NCI-H69 (cell line): Measurements from ENCODE around the gene ERG.

Source experiments
- DNase-seq: peaks from one replicate; lab custom pipeline; 2025; lab: John Stamatoyannopoulos, UW

ERG gene

GRCh38 chr21:38389896-38390295 lies 108.4 kb downstream of the ERG start:
- DNase-seq, result no peak

DNA sequence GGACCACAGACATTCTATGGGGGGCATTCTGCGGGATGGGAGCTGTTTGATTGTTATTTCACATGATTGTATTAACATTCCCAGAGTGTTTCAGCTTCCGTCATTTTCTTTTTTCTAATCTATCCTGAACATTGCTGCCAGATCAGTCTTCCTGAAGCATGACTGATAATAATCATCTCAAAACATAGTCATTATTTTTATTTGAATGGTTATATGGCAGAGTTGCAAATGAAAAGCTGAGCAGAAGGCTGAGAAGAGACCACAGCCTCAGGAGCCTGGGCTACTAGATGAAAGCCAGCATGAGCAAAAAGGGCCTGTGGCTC lies 109.0 kb downstream of the ERG start:
- no peak for DNase-seq

DNA sequence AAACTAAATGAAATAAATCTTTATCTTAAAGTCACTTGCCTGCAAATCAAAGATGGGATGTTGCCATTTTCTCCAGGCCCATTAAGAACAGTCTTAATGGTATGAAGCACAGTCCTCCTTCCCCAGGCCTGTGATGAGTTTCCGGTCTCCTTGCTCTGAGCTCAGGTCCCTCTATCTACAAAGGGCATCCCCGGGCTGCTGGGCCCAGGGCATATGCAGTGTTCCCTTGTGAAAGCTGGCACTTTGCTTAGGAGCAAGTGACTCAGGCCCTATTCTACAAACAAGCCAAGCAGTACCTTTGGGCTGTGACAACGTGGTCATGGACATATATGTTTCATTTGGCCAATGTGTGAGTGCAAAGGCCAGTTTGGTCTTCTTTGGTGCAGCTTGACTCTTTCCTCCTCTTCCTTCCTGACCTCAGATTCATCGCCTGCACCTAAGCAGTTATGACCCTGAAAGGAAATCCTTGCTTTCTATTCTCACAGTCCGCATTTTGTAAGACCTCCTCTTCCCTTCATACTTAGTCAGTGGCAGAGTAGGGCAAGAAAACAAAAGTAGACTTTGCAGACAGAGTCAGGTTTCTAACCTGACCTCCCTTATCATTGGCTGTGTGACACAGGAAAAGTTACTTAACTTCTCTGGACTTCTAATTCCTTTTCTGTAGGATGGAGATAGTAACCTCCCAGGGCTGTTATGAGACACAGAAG lies 109.5 kb downstream of the ERG start:
- DNase-seq, result no peak

GRCh38 chr21:38388203-38388602 lies 110.1 kb downstream of the ERG start:
- no peak for DNase-seq

- DNase-seq, result no peak
Observed at GRCh38 chr21:38386967-38387366, 111.3 kb downstream of the ERG start.

GRCh38 chr21:38385427-38386175 lies 112.7 kb downstream of the ERG start:
- no peak for DNase-seq

GRCh38 chr21:38384675-38385426 lies 113.4 kb downstream of the ERG start:
- DNase-seq, result no peak

- no peak for DNase-seq
Observed at GRCh38 chr21:38384238-38384560, 114.1 kb downstream of the ERG start.

DNA sequence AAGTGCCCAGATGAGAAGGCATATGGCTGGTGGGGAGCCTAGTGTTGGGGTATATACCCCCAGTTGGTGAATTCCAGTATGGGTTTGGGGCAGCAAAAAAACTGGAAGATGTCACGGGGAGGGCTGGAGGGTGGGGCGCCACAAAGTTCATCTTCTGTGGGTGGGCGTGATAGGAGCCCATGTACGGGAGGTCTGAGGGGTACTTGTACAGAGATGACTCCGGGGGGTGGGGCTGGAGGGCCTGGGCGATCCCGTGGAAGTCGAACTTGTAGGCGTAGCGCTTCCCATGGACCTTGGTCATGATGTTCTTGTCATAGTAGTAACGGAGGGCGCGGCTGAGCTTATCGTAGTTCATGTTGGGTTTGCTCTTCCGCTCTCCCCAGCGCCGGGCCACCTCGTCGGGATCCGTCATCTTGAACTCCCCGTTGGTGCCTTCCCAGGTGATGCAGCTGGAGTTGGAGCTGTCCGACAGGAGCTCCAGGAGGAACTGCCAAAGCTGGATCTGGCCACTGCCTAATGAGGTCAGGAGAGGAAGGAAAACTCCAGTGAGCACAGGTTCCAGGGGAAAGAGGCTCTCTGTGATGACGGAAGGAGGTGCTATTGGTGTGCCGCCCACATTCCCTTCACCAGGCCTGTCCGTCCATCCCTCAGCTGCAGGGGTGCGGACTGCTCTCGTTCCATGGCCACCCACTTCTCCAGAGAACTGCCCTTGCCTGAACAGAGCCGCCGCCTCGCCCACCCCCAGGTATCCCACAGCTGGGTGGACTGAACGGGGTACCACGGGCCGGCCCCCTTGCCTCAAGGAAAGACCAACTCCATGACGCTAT lies 114.7 kb downstream of the ERG start:
- DNase-seq, result no peak

GRCh38 chr21:38380481-38381137 lies 117.7 kb downstream of the ERG start:
- peak; percentile 29 for DNase-seq

DNA sequence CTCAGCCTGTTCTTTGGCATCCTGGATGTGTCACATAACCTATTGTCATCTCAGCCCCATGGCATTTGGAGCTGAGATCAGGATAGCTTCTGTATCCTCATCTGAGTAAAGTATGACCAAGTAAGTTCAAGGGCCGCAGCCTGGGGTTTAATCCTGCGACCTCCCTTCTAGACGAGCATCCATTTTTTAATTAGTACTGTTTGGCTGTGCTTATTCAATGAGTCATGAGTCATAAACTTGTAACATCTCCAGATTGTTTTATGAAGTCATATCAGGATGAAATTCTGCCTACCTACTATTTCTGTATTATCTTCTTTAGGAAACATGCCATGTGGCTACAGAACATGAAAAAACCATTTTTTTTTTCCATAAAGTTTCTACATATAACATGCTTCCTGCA lies 119.1 kb downstream of the ERG start:
- DNase-seq, result no peak

DNA sequence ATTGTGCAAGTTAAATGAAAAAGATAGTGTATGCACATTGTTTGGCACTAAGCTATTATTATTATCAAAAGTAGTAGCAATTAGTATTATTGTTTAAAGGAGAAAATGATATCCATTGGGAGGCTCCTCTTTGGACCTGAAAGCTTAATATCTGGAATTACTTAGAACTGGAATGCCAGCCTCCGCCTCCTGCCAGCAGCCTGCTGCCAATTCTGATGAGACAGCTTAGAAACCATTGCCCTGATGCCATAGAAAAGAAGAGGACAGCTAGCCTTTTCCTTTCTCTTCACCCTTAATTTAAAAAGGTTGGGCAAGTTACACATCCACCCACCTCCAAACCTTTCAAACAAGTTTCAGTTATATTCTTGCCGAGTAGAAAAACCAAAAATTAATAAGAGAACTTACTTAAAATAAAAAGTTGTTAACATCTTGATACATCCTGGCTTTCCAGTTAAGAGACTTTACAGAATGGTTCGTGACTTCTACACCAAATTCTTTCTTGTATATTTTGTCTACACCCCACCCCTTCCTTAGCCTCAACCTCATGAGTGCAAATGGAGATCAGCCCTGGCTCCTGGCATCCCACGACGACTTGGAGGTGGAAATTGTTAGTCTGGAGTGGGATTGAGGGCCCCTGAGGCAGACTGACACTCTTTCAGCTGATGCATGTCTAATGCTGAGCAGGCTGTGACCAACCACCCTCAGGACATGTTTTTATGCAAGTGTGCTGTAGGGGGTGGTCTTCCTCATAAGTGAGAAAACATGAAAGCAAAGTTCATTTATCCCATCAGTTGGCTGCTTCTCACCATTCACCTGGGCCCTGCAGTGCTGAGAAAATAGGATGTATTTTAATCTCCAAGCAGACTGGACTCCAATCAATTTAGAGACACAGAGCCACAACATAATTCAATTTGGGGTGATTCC lies 120.8 kb downstream of the ERG start:
- DNase-seq, result peak; percentile 42

DNA sequence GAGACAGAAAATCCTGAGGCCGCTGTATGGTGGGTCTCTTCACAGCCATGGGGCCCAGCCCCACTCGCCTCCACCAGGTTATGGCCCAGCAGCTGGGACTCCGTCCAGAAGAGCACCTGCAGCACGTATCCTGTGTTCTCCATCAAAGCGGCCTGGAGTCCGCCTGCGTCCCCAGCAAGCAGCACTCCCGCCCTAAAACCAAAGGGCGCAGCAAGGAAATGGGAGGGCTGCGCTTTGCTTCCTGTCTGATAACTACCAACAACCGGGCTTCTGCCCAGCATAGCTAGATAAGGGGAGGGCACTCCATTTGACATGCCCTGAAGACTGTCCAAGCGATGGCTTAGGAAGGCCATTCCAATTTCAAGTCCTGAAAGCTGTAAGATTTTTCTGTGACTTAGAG lies 121.6 kb downstream of the ERG start:
- DNase-seq, result no peak

GRCh38 chr21:38376235-38376634 lies 122.0 kb downstream of the ERG start:
- DNase-seq, result no peak

DNA sequence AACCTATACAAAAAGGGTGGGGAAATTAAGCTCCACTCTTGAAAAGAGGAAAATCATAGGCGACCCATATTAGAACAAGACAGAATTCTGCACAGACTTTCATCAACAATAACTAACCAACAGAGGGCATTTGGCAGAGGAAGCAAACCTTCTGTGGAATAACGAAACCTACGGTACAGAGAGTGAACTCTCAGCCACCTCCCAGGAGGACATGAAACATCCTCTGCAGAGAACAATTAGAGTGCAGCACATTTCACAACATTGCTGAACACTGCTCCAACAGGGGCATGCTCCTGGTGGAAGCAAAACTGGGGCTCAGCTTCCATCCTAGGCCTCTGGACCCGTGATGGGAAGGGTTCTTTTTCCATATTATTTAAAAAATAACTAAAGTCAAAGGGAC lies 130.6 kb downstream of the ERG start:
- no peak for DNase-seq

GRCh38 chr21:38365521-38365920 lies 132.8 kb downstream of the ERG start:
- DNase-seq, result no peak

DNA sequence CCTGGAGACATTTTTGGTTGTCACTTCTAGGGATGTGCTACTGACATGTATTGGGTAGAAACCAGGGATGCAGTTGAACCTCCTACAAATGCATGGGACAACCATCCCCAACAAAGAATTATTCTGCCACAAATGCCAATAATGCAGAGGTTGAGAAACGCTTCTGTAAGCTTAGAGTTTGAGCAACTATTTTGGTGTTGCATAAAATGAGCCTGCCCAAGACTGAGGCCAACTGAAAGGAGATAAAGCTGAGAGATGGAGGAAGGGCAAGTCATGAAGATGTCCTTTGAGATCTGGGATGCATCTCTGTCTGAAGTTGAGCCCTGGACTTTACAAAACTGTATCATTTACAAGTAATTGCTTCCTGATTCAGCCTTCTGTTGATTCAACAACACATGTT lies 134.6 kb downstream of the ERG start:
- DNase-seq, result no peak

- no peak for DNase-seq
Observed at GRCh38 chr21:38361324-38361723, 137.0 kb downstream of the ERG start.

- no peak for DNase-seq
Observed at GRCh38 chr21:38359835-38360234, 138.4 kb downstream of the ERG start.

DNA sequence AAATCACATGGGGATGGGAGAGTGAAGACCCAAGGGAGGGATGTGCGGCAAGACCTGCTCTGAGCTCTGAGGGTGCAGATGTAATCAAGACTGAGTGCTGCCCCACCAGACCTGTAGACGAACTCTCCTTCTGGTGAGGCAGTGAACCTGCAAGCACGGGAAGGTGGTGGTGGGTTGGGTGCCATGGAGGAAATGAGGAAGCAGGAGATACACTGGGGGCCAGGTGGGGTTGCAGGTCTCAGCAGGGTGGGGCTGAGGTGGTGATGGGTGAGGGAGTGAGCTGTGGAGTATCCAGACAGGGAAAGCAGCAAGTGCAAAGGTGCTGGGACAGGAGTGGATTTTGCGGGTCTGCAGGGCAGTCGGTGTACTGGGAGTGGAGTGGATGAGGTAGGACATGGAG lies 139.2 kb downstream of the ERG start:
- no peak for DNase-seq

DNA sequence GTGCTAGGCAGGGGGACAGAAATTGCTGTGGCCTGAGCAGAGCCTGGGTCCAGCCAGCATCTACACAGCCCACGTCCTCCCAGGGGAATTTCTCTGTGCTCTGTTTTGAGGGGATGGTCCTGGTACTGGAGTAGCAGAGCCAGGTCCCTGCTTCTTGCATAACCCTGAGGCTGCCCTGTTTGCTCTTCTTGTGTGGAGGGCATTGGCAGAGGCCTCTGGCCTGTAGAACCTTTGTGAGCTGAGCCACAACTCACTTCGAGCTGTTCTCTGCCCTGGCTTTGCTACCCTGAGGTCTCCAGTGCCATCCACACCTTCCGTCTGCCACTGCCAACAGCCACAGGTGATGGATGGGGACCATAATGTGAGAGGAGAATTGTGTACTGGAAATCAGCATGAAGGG lies 139.6 kb downstream of the ERG start:
- DNase-seq, result no peak
